Measurements from ENCODE around the gene TBX21.

TBX21 gene, protein sequence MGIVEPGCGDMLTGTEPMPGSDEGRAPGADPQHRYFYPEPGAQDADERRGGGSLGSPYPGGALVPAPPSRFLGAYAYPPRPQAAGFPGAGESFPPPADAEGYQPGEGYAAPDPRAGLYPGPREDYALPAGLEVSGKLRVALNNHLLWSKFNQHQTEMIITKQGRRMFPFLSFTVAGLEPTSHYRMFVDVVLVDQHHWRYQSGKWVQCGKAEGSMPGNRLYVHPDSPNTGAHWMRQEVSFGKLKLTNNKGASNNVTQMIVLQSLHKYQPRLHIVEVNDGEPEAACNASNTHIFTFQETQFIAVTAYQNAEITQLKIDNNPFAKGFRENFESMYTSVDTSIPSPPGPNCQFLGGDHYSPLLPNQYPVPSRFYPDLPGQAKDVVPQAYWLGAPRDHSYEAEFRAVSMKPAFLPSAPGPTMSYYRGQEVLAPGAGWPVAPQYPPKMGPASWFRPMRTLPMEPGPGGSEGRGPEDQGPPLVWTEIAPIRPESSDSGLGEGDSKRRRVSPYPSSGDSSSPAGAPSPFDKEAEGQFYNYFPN

GRCh38 chr17:47733047-47733673, at the start of gene TBX21:
TBX21 (plus strand) TSS chr17:47733236; CDS start chr17:47733455, 219 bp downstream.
- no peak for DNase-seq

DNA sequence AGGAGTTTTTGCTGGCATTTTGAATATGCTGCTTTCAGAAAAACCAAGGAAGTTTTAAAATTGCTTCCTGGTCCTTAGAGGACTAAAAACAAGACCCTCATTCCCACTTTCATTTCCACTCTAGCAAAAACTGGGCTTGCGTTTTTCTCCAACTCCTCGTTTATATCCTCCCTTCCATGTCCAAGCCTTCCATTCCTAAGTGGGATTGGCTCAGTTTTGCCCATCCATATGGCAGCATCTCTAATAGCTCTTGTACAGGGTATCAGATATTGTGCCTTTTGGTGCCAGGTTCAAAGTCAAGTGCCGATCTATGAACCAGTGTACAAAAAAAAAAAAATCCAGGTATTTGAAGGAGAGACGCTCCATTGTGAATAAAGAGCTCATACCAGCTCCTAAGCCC, 49.0 kb upstream of the TBX21 start:
- DNase-seq = no peak

- no peak for DNase-seq
These were observed 48.4 kb upstream of the TBX21 start for GRCh38 chr17:47684535-47685193.

DNA sequence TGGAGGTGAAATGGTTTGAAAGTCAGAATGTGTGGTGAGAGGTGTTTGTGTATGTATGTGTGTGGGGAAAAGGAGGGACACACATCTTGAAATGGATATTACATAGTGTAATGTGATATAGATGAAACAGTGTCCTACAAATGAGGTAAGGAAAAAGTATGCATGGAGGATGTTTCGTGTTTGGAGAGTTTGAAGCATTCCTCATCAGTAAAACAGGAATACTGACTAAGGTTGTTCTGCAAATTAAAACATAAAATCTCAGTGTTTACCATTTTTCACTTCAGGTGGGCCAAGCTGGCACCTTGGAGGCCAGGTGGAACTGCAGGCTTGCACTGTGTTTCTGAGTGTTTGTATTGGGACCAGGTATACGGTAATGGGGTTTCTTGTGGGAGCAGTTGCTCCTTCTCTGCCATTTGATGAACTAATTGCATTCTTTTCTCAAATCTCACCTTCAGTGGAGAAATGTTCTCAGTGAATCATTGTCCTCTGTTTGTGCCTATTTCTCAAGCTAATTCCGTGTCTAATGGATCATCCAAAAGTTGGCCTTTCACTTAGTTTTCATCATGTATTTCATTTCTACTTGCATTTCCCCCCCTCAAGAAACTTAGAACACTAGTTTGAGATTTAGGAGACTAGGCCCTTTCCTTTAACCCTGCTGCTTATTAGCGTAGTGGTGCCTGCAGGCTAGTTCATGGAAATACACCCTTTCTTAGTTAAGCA, 47.3 kb upstream of the TBX21 start:
- no peak for DNase-seq

DNA sequence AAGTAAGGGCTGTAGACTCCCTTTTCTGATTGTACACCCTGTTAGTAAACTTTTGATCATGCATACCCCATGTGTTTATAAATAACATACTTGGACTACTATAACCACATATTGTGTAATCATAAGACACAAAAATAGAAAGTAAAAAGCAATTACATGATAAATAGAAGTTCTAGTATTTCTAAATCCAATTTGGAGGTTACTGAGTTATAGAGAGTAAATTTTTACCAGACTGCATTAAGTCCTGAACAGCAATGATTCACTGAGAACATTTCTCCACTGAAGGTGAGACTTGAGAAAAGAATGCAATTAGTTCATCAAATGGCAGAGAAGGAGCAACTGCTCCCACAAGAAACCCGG, 46.8 kb upstream of the TBX21 start:
- no peak for DNase-seq

GRCh38 chr17:47686664-47687327, 46.2 kb upstream of the TBX21 start:
- no peak for DNase-seq

DNA sequence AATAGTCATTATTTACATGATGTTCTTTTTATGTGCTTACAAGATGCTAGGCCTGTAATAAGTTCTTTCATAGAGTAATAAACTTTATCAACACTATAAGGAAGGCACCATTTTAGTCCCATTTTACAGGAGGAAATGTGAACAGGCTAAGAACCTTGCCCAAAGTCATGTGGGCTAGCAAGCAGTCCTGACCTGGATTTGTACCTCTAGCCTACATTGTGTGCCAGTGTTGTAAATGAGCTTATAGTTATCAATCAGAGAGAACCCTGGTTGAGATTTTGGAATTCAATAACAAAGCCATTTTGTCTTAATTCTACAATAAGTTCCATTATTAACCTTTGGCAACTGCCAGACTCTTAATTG, 45.7 kb upstream of the TBX21 start:
- DNase-seq = no peak

GRCh38 chr17:47687748-47688147, 45.3 kb upstream of the TBX21 start:
- no peak for DNase-seq

DNA sequence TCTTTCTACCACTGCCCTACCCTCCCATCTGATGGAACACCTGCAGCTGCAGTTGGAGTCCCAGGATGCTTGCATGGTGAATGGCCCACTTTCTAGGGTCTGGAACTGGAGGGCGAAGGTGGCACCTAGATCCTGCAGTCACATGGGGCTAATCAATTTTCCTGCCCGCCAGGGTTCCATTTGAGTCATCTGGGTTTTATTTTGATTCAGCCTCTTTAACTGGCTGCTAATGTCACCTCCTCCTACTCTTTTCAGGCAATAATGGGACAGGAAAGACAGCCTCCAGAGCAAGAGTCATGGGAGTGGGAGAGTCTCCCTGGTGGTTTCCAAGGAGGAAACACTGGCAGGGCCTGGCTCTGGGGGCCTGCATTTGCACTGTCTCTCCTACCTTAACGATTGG, 42.9 kb upstream of the TBX21 start:
- no peak for DNase-seq

GRCh38 chr17:47692137-47692894, 40.7 kb upstream of the TBX21 start:
- DNase-seq = no peak

DNA sequence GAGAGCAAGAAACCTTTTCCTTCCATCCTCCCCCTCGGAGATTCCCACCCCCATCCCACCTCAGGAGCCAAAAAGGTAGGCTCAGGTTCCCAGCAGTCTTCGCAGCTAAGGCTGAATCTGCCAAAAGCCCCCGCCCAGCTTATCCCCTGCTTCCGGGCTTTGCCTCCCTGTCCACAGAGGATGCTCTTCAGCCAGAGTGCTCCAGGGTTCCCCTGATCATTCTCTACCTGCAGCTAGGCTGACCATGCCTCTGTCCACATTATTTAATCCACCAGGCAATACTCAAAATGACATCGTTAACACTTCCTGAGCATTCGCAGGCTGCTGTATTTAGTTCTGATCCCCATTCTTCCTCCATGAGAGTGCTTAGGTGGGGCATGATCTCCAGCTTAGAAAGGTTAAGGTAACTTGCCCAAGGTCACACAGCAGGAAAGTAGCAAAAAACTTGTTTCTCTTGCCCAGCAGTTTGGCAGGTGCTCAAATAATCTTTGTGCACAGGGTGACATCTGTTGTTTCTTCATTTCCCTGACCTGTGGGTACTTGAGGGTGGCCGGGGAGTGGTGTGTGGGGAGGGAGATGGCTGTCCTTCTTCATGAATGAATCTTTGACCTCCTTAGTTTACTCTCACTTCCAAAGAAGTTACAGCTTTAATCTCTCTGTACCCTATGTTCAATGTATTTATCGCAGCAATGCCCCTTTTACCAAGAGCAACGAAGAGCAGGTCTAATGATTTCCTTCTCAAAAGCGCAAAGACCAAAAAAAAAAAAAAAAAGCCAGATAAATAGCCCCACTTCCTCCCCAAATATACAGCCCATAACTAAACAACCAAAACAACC, 39.9 kb upstream of the TBX21 start:
- no peak for DNase-seq

DNA sequence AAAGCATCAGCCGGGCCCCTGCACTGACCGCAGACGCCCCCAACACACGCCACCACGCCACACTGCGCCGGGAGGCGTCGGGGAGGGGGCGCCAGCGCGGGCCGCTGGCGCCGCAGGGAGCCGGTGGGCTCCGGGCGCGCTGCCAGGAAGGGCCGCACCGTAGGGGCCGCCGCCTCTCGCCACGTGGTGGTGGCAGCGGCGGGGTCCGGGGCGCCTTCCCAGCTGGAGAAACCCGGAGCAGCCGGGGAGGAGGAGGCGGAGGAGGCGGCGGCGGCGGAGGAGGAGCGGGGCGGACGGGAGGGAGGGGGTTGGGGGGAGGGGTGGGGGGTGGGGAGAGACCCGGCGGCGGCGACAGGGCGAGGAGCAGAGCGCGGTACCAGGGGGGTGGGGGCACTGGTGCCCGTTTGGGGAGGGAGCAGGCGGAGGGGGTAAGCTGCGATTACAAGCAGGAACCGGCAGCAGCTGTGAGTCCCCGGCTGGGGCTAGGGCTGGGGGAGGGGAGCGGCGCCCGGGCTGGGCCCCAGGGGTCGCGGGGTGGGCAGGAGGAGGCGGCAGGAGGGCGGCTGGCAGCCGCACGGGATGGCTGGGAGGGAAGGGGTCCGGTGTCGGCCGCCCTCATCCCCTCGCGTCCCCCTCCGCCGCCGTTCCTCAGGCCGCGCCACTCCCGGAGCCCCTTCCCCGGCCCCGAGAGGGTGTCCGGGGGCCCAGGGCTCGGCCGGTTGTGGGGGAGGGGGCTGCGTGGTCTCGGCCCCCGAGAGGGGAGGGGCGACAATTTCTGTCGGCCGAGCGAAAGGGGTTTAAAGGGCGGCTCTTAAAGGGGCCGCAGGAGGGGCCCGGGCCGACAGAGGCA, 39.1 kb upstream of the TBX21 start, which contains the start of gene TBKBP1:
TBKBP1 (plus strand) TSS at position 431 of the 850 bp plus-strand sequence. CDS start 1,952 bp downstream, outside the sequence.
- no peak for DNase-seq

GRCh38 chr17:47694581-47695428, 38.2 kb upstream of the TBX21 start:
- DNase-seq = no peak

DNA sequence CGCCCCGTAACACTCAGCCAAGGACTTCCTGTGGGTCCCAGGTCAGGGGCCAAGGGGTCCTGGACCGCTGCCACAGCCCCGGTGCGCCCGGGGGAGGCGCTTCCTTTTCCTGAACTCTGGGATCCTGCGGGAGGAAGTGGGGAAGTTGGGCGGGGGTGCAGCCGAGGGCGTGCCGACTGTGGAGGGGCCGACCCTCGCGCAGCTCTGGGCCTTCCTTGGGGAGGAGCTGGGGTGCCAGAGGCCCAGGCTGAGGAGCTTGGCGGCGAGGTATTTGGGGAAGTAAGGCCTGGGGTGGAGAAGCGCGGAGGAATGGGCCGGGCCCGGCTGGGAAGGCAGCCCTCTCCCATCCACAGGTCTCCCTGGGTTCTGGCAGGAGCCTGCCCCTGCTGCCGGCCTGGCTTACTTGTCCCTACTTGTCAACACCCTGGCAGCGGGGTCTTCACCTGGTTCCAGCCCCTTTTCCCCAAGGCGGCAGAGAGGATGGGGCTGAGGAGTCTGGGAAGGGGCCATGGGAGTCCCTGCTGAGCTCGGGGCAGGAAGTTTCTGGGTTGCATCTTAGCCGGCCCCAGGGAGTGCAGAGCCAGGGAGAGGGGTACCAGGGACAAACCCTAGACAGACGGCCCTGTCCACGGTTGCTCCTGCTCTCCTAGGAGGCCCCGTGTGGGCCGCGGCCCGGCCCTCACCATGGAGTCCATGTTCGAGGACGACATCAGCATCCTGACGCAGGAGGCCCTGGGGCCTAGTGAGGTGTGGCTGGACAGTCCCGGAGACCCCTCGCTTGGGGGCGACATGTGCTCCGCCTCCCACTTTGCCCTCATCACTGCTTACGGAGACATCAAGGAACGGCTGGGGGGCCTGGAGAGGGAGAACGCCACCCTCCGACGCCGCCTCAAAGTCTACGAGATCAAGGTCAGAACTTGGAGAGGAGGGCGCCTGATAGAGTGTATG, 37.3 kb upstream of the TBX21 start:
- no peak for DNase-seq

DNA sequence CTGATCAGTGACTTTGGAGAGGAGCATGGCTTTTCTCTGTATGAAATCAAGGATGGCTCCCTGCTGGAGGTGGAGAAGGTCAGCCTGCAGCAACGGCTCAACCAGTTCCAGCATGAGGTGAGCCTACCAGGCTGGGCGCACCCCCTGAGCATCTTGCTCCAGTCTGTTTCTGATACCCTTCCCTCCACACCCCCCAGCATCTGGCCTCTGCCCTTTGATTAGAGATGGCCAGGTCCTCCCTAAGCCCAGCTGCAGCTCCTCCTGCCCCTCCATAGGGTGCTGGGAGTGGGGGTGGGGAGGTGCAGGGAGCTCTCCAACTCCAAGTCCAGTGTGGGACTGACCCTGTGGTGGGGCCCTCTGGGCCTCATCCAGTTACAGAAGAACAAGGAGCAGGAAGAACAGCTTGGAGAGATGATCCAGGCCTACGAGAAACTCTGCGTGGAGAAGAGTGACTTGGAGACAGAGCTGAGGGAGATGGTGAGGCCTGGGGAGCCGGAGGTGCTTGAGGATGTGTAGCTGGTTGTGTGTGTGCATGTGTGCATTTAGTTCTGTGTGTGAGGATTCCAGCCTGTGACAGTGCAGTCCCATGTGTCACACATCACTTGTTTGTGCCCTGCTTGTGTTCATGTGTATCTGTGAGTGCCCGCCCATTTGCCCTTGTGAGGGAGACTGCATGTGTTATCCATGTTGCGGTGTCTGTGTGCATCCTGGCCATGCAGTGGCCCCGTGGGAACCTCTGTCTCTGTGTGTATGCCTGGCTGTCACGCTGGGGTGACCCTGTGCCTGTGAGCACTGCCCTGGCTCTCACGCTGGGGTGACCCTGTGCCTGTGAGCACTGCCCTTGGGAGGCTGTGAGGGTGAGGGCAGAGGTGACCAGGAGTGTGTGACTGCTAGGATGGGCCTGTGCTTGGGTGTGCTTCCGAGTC, 36.1 kb upstream of the TBX21 start:
- DNase-seq = no peak

All from NCI-H446 treated with DMSO at 0.1 percent for 48 hours (cell line).